Heart right ventricle (tissue), 16 donors: ENCODE measurements around the gene ATG16L2. TPM values are rescaled to one million over a fixed set of nuclear protein-coding genes. Genes with fewer than 3 reads are reported as not detected.
A peak's percentile ranks its signal among the peaks of the same experiment; 100 is the strongest.

Experiments
- ATAC-seq, 8 donors: fragments of 200-7000 bp; cut with Tn5 transposase; one replicate each; pipeline ENCODE4 v1.9.1; 2020; ENCODE audit warnings: mild to moderate bottlenecking in 8 of 8, moderate library complexity in 8 of 8, moderate number of reproducible peaks in 1 of 8
- DNase-seq, 2 donors: peaks; one replicate each; pipeline ENCODE4 v3.0.0-alpha.2; 2020
- H3K27ac ChIP-seq, 10 donors: fragments of 200-600 bp; sonication (generic) in 2 of 10; one replicate each; pipeline versions ENCODE4 v1.5.0 to v1.8.0; 2020 to 2022; ENCODE audit warnings: mild to moderate bottlenecking in 3 of 10
- H3K27me3 ChIP-seq, 7 donors: fragments of 200-600 bp; one replicate each; pipeline ENCODE4 v1.8.0; 2021 to 2022; ENCODE audit warnings: mild to moderate bottlenecking in 2 of 7
- H3K36me3 ChIP-seq, 9 donors: fragments of 200-600 bp; sonication (generic) in 1 of 9; one replicate each; pipeline versions ENCODE4 v1.5.0 to v1.8.0; 2020 to 2022; ENCODE audit warnings: mild to moderate bottlenecking in 2 of 9
- H3K4me1 ChIP-seq, 9 donors: fragments of 200-600 bp; sonication (generic) in 1 of 9; one replicate each; pipeline versions ENCODE4 v1.5.0 to v1.8.0; 2020 to 2022; ENCODE audit warnings: mild to moderate bottlenecking in 4 of 9
- H3K4me3 ChIP-seq, 10 donors: fragments of 200-600 bp; sonication (generic) in 2 of 10; one replicate each; pipeline versions ENCODE4 v1.5.0 to v1.8.0; 2020 to 2022; ENCODE audit warnings: mild to moderate bottlenecking in 7 of 10, moderate library complexity in 2 of 10
- H3K9me3 ChIP-seq, 11 donors: fragments of 200-600 bp in 10 of 11; sonication (generic) in 2 of 11; one replicate each; pipeline versions ENCODE4 v1.5.0 to v1.8.0; 2013 to 2022; ENCODE audit warnings: mild to moderate bottlenecking in 2 of 11, control low read depth in 1 of 11, moderate library complexity in 1 of 11
- CTCF ChIP-seq, 9 donors: fragments of 200-600 bp; sonication (generic) in 2 of 9; IDR thresholded peaks; one replicate each; pipeline versions ENCODE4 v1.5.0 to v1.8.0; 2021 to 2022; ENCODE audit warnings: antibody characterized with exemption in 9 of 9, mild to moderate bottlenecking in 5 of 9, moderate library complexity in 1 of 9
- WGBS, 2 donors: extraction: QIAGEN DNeasy Blood & Tissue Kit; methylation state at CpG; one replicate each; pipeline ENCODE4 v1.1.7; 2013; ENCODE audit warnings: inconsistent platforms in 1 of 2; 5-methylcytosine and 5-hydroxymethylcytosine counted together
- intact Hi-C, 10 donors: fragments of 100-400 bp; cut with DNase I; formaldehyde crosslinking; loops; one replicate each; pipeline versions ENCODE4 v1.11.1 to v1.14.2; 2022
- polyA plus RNA-seq, 2 donors: library from polyadenylated mRNA; stranded (reverse); fragments of 200-250 nt; gene quantifications; one replicate each; pipeline ENCODE4 v1.2.3, GENCODE V29; 2013
- total RNA-seq, 10 donors: library from RNA; stranded (reverse); fragmentation: NEBNext Ultra II Directional in 3 of 10; extraction: Animal tissue kit (Norgen Biotek cat#: 25700) in 3 of 10; gene quantifications; one replicate each; pipeline versions ENCODE4 v1.2.1 to v1.2.4, GENCODE V29; 2021 to 2023
- donor health status: Arrhythmogenic right ventricular cardiomyopathy.
- donor health status: ischemic (EF 13 %, LVEDD 7.1; RV severe dilation, severe dysfunction).
- donor health status: healthy with polysubstance abuse.
- donor health status: DM: no; HTN: yes; CAD: no.
- donor health status: DM: no; HTN: no; CAD: no.
- donor health status: ischemic (EF 25% LVEDD 6.9; RV normal size, moderate dysfunction).
- donor health status: ischemic (EF 25% LVEDD 5.7; RV mildly dilated, moderate dysfunction).
- donor health status: healthy.
- donor health status: DM: yes; HTN: yes; CAD: no.
- donor health status: Ischemic cardiomyopathy.
- donor health status: ischemic (EF 35%, LVEDD 5.7; RV mildly dilated, moderate dysfunction).
- donor health status: nonischemic (EF 11% LVEDD 7.7; RV severe dilation, severe dysfunction).
- donor health status: DM: yes; HTN: yes; CAD: no.
- donor health status: PGD.
- donor health status: ischemic (EF 29% LVEDD 5.4; RV normal size, mild dysfunction).
- donor health status: nonischemic (EF 23%, LVEDD 6.1; RV moderate dilation, normal function).

ATG16L2 gene
- total and polyA plus RNA-seq, 12 donors: 8.0 to 66.9 (median 12.3) TPM

GRCh38 chr11:72824020-72824419 lies 9.8 kb downstream of the ATG16L2 start:
- DNase-seq (no peak), ATAC-seq (no peak)
- H3K36me3 ChIP-seq: peaks cover 0 to 86% (median 0%) of the 10 kb centered on the region in 9 donors
- 79 to 88% methylated on average over 7 of the region's 7 CpGs for WGBS, 2 donors
- H3K27me3 ChIP-seq: no peaks in the 10 kb centered on the region
- no peak overlapping the region for H3K4me3 ChIP-seq
- intact Hi-C loops: no loop called here
- no peaks in the 10 kb centered on the region for H3K9me3 ChIP-seq
- peak overlapping the region in 1 of 10 donors; percentile 81 for H3K27ac ChIP-seq
- peaks cover 8 to 37% (median 24%) of the 10 kb centered on the region in 9 donors for H3K4me1 ChIP-seq
- no peak for TF ChIP-seq CTCF (IDR thresholded peaks at IDR 0.05)

- WGBS, 2 donors: 80 to 81% methylated on average over 15 of the region's 15 CpGs
Measured at GRCh38 chr11:72824811-72825505, 10.7 kb downstream of the ATG16L2 start.

GRCh38 chr11:72825661-72826060 lies 11.4 kb downstream of the ATG16L2 start:
- WGBS, 2 donors: 68 to 70% methylated on average over 4 of the region's 4 CpGs
- H3K27ac ChIP-seq: peak overlapping the region in 1 of 10 donors; percentile 5
- H3K4me3 ChIP-seq: no peak overlapping the region
- H3K27me3 ChIP-seq: no peaks in the 10 kb centered on the region
- H3K4me1 ChIP-seq: peaks cover 8 to 38% (median 24%) of the 10 kb centered on the region in 9 donors
- no peaks in the 10 kb centered on the region for H3K9me3 ChIP-seq
- intact Hi-C loops: loop anchor here in 2 of 10 donors (5.0 kb wide), 2 partner anchors 357 to 422 kb away; no protein-coding TSS in a partner anchor
- DNase-seq (no peak), ATAC-seq (no peak)
- no peak for TF ChIP-seq CTCF (IDR thresholded peaks at IDR 0.05)
- peaks cover 0 to 88% (median 0%) of the 10 kb centered on the region in 9 donors for H3K36me3 ChIP-seq

More at GRCh38 chr11:72824811-72825505, 10.7 kb downstream of the ATG16L2 start:
- ATAC-seq (no peak), DNase-seq (no peak)
- peak overlapping the region in 1 of 10 donors; percentile 5 for H3K27ac ChIP-seq
- peaks cover 0 to 88% (median 0%) of the 10 kb centered on the region in 9 donors for H3K36me3 ChIP-seq
- H3K9me3 ChIP-seq: no peaks in the 10 kb centered on the region
- H3K27me3 ChIP-seq: no peaks in the 10 kb centered on the region
- TF ChIP-seq CTCF (IDR thresholded peaks at IDR 0.05): no peak
- H3K4me3 ChIP-seq: no peak overlapping the region
- intact Hi-C loops: loop anchor here in 2 of 10 donors (5.0 kb wide), 2 partner anchors 357 to 422 kb away; no protein-coding TSS in a partner anchor
- H3K4me1 ChIP-seq: peaks cover 8 to 40% (median 24%) of the 10 kb centered on the region in 9 donors

GRCh38 chr11:72826191-72826941 lies 12.2 kb downstream of the ATG16L2 start:
- DNase-seq (no peak), ATAC-seq (no peak)
- Histone ChIP-seq H3K9me3 (no peaks in the 10 kb centered on the region), H3K27ac (peak overlapping the region in 2 of 10 donors; percentile 72 to 85), H3K4me1 (peaks cover 5 to 36% (median 25%) of the 10 kb centered on the region in 9 donors), H3K4me3 (no peak overlapping the region), H3K36me3 (peaks cover 0 to 88% (median 0%) of the 10 kb centered on the region in 9 donors), H3K27me3 (no peaks in the 10 kb centered on the region)
- intact Hi-C loops: loop anchor here in 2 of 10 donors (5.0 kb wide), 2 partner anchors 356 to 421 kb away; no protein-coding TSS in a partner anchor
- TF ChIP-seq CTCF (IDR thresholded peaks at IDR 0.05): no peak
- WGBS, 2 donors: 90 to 92% methylated on average over 15 of the region's 15 CpGs
